Epithelial cell of prostate (primary cell): Measurements from ENCODE around the gene PLAAT3.
A peak's percentile ranks its signal among the peaks of the same experiment; 100 is the strongest.

ENCODE experiments used
- DNase-seq: peaks from one replicate; pipeline ENCODE4 v3.0.0-alpha.2; 2011; ENCODE audit warnings: low read depth, low spot score
- H3K27ac ChIP-seq: fragments of 450-650 bp; 2 replicates; pipeline ENCODE4 v1.5.1; 2017; ENCODE audit warnings: mild to moderate bottlenecking

The PLAAT3 gene

DNA sequence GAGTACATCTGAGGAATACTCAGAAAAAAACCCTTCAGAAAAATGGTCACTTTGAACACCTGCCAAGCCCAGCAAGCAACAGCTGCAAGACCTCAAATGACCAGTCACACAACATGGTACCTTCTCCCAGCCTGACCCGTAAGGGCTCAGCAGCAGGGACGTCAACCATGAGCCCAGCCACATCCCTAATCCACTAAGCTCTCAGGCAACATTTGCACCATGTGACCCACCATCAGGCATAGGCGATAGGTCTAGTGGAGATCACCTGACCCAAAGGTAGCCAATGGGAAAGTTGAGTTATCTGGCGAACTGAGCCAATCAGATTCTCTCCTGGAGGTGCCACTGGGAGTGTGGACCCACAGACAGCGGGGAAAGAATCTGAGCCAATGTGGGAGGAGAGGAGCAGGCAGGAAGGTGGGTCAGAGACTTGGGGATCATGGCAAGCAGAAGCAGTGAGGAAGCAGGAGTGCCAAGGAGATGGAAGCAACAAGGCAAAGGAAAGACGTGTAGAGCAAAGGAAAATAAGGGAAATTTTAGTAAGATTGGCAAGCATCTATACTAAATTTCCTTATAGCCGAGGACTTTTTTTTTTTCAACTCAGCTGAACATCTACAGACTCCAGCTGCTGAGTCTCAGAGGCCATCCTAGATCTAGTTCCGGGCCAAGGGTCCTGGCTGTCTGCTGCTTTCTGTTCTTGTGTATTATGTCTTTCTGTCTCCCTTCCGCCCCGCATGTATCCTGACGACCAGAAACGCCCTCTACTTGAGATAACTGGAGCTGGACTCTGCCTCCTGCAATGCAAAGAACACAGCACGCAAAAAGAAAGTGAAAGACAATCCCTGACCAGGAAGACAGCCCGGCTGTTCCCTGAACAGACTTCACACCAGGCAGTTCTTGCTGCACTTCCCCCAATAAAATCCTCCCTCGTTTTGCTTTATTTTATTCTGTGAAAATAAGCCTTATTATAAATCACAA, 40.1 kb downstream of the PLAAT3 start:
- H3K27ac ChIP-seq: peak overlapping the region; percentile 51
- no peak for DNase-seq

DNA sequence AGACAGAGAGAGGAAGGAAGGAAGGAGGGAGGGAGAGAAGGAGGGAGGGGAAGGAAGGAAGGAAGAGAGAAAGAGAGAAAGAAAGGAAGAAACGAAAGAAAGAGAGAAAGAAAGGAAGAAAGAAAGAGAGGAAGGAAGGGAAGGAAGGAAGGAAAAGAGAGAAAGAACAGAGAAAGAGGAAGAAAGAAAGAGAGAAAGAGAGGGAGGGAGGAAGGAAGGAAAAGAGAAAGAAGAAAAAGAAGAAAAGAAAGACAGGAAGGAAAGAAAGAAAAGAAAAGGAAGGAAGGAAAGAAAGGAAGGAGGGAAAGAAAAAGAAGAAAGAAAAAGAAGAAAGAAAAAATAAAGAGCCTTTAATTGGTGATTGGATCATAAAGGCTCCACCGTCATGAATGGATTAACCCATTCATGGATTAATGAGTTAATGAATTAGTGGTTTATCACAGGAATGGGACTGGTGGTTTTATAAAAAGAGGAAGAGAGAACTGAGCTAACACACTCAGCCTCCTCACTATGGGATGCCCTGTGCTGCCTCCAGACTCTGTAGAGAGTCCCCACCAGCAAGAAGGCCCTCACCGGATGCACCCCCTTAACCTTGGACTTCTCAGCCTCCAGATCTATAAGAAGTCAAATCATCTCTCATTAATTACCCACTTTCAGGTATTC, 42.1 kb downstream of the PLAAT3 start:
- DNase-seq: no peak
- H3K27ac ChIP-seq: no peak overlapping the region

DNA sequence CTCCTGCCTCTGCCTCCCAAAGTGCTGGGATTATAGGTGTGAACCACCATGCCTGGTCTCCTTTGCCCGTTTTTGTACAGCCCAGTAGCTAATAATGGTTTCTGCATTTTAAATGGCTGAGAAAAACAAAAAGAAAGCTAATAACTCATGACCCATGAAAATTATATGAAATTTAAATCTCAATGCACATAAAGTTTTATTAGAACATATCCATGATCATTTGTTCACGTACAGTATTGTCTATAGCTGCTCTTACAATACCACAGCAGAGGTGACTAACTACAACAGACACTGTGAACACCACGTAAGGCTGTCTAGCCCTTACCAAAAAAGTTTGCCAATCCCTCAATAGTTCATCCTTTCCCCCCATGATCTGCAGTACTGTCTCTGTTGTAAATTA, 44.7 kb downstream of the PLAAT3 start:
- DNase-seq: no peak

DNA sequence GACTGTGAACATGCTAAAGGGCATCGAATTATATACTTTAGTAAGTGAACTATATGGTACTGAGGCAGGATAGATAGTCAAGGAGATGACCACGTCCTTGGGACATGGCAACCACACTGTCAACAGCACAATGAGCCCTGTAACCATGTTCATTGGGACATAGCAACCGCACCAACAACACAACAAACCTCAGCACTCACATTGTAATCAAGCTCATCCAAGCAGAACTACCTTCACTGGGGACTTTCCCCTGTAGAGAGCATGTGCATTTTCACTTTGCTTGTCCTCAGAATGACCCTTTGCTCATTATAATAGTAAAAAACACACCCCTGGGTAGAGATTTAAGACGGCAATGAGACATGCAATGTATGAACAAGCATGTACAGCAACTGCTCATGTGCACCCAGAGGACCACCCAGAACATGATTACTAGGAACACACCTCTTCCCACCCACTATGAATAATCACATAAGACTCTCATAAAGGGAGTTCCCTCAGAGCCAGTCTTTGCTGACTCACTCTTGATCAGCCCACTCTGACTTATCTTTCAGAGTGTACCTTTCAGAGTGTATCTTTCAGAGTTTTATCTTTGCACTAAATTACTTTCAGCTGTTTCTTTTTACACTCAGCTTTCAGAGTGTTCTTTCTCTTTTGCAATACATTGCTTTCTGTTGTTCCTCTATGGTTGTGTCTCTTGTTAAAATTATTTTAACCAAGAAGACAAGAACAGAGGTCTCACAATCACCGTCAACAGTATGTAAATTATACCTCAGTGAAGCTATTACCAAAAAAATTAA, 47.0 kb downstream of the PLAAT3 start:
- H3K27ac ChIP-seq: peak overlapping the region; percentile 94
- DNase-seq: peak; percentile 98

More for the DNA sequence above, 44.7 kb downstream of the PLAAT3 start:
- H3K27ac ChIP-seq: no peak overlapping the region

DNA sequence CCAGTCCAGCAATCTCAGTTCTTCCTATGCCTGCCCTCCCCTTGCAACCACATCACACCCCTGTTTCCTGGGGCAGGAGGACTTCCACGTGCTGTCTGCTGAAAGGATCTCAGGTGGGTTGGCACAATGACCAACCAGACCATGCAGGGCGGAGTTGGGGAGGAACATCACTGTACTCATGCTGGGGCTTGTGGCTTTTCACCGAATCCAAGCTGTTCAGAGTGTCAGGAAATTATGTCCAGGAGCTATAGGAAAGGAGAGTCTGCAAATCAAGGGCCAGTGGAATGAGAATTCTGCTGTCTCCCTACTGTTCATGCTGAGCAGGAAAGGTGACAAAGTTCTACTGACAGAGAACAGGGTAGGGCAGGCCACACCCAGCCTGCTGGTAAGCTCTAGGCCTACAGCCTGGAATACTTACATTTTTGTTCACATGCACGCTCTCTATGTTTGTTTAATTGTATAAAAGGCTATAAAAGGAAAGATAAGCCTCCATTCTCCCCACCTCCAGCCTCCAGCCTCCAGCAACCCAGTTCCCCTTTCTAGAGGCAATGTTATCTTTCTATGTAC, 49.4 kb downstream of the PLAAT3 start:
- peak; percentile 58 for DNase-seq
- H3K27ac ChIP-seq: peak overlapping the region; percentile 94

DNA sequence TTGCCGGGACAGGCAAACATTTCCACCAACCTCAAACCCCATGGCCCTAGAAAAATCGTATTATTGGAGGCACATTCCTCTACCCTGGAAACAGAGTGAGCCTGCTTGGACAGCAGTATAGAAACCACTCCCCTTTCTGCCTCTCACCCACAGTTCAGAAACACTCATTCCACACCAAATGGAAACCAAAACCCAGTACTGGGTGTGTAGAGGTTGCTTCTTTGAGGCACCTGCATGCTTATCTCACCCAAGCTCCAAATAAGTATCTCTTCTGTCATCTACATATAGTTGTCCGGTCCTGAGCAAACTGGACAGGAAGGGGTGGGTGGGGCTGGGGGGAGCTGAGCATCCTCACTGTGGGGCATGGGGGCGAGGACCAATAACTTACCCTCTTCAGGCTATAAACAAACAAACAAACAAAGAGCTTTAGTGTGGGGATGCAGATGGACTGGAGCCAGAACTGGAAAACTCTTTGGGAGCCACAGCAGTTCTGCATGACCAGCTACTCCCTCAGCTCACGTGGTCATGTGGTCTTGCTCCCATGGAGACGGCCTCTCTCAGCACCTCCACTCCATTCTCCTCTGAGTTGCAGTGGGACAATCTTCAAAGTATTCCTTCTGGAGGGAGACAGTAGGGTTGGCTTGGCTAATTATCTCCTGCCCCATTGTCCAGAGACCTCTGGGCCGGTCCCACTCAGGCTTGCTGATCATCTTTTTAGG, 50.0 kb downstream of the PLAAT3 start:
- peak overlapping the region; percentile 94 for H3K27ac ChIP-seq
- DNase-seq: no peak

DNA sequence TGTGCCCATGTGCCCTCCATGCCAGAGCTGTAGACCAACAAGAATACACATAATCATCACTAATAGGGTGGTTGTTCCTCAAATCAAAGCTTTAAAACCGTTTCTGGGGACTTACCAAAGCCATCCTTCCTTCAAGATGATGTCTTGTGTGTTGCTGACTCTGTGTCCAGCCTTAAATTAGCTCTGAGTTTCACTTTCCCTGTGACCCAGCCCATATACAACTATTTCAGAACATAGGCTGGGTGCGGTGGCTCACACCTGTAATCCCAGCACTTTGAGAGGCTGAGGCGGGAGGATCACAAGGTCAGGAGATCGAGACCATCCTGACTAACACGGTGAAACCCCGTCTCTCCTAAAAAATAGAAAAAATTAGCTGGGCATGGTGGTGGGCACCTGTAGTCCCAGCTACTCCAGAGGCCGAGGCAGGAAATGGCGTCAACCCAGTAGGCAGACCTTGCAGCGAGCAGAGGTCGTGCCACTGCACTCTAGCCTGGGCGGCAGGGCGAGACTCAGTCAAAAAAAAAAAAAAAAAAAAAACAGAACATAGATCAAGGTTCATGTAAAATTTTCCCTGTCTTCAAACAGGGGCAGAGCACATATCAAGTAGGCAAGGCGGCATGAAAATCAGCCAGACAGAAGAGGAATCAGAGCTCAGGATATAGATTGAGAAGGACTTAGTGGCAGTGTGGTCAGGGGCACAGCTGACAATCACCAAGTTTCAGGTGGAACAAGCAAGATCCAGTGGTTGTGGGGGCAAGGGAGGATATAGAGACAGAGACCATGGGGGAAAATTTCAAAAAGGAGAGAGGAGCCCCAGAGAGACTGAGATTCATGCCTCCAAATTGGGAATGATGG, 50.8 kb downstream of the PLAAT3 start, which contains the start of gene PLAAT2:
Gene PLAAT2 (minus strand): TSS at position 179 of the 855 bp plus-strand sequence. CDS start 55 bp downstream, at position 124.
- peak within 1 kb of the TSS; percentile 94 for H3K27ac ChIP-seq
- DNase-seq: no peak

DNA sequence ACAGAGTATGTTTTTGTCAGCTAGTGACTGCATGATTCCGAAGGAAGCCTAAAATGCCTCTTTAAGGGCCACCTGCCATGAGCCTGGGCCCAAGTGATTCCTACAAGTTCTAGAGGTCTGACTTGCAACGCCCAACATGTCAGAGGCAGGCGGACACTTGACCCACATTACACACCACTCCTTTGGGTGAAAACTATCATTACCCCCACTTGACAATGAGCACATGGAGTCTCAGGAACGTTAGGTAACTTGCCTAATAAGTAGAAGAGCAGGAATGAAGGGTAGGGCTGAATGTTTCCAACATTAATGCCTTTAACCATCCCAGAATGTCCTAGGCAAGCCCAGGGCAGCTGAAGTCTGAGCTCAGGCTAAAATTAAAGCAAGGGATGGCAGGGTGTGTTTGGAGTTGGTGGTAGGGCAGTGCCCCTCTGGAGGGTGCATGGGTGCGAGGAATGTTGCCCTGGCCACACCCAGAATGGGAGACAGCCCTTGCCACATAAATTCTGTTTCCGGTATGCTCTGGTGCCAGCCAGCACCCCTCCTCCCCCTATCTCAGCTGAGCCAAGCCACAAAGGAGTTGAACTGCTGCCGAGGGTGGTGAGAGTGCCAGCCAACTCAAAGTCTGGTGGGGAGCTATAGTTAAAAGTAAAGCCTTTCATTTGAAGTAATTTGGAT, 53.6 kb downstream of the PLAAT3 start:
- no peak for DNase-seq
- peak overlapping the region; percentile 53 for H3K27ac ChIP-seq

DNA sequence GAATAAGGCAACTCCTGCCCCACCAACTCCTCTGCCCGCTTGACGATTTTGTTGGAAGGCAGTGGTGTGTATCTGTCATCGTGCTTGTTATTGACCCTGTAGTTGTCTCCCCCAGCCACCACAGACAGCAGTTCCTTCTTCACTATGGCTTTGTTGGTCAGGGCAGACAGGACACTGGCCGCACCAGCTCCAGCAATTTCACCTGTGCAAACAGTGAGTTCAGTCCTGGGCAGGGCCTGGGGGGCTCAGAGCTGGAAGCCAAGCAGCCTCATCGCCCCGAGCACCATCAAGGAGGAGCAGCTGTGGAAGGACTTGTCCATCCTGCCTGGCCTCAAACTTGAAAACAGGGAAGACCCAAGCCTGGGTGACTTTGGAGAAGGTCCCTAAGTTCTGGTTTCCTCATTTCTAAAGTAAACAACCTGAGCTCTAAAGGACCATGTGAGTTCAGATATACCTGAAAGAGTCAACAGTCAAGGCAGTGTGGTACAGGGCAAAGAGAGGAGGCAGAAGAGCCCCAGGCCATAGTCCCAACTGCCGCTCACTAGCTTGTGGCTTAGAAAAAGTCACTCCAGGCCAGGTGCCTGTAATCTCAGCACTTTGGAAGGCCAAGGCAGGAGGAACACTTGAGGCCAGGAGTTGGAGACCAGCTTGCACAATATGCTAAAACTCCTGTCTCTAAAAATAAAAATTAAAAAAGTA, 55.6 kb downstream of the PLAAT3 start:
- DNase-seq: no peak
- no peak overlapping the region for H3K27ac ChIP-seq

DNA sequence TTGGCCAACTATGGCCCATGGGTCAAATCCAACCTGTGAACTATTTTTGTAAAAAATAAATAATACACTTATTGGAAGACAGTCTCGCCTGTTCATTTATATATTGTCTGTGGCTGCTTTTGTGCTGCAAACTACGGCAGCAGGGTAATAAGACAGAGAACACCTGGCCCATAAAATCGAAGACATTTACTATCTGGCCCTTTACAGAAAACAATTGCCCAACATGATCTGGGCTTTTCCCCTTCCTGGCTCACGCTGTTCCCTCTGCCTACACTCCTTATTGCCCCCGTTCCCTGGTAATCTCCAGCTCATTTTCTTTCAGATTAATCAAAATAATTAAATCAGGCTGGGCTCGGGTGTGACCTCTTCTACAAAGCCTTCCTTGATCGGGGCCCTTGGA, 56.7 kb downstream of the PLAAT3 start:
- DNase-seq: no peak
- H3K27ac ChIP-seq: no peak overlapping the region

DNA sequence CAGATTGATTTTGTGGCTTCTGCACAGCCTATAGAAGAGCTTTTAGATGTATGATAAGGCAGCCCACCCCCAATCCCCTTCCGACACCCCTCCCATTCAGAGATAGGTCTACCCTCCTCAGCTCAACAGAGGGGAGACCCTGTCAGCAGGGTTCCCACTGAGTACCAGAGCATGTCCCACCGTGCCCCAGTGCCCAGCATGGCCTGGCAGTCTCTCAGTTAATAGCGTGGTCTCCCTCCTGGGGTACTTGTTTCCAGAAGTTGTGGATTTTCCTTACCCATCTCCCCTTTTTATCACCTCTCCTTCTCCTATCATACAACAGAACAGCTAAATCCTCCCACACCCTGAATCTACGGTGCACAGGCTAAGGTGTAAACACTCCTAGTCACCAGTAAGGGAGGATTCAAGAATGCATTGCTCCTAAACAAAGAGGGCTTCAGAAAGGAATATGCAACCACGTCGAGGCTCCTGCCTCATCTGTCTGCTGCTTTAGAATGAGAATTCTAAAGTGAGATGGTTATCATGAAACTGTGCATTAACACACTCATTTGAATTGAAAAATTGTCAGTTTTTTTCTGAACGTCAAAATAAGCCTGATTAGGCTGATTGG, 57.7 kb downstream of the PLAAT3 start:
- DNase-seq: no peak
- no peak overlapping the region for H3K27ac ChIP-seq

DNA sequence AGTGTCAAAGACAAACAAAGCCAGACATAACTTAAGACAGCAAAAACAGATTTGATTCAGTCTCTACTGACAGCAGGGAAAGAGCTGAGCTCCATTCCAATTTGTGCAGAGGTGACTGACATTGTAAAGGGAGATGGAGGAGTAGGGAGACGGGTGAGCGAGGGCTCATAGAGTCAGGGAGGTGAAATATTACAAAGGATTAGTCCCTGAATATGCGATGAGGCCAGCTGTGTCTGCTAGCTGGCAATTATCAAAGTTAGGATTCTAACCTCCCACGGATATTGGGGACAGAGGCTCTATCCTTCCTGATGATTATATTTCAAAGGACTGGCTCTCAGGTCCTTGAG, 59.4 kb downstream of the PLAAT3 start:
- H3K27ac ChIP-seq: peak overlapping the region; percentile 6
- no peak for DNase-seq

DNA sequence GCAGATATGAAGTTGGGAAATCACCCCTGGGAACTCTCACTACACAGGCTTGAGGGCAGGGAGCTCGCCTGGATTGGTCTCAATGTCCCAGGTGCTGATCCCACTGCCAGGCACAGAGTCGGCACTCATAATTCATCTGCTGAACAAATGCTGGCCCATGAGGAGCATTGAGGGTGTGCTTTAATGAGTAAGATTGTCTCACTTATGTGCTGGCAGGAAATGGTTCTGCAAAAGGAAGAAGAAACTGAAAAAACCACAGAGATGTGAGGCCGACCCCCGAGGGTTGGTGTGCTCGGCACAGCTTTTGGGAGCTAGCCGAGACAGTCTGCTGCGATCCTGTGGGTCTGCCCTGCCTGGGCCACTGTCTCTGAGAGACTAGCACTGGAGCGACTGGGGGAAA, 60.5 kb downstream of the PLAAT3 start:
- DNase-seq: no peak
- H3K27ac ChIP-seq: peak overlapping the region; percentile 31

DNA sequence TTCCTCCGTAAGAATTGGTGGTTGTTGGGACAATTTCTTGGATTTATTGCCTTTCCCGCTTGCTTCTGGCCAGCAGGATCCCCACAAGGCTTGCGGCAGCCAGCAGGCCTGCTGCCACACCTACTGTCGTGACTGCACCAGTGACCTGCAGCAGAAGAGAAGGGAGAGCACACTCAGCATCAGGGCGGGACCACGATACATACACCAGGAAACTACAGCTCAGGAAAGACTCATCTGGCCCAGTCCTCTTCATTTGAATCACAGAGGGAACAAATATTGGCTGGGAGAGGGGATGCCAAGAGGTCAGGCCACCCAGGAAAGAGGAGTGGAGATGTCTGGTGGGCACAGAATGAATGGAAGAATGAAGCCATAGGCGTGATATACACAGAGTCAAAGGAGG, 61.3 kb downstream of the PLAAT3 start:
- no peak for DNase-seq
- peak overlapping the region; percentile 31 for H3K27ac ChIP-seq

DNA sequence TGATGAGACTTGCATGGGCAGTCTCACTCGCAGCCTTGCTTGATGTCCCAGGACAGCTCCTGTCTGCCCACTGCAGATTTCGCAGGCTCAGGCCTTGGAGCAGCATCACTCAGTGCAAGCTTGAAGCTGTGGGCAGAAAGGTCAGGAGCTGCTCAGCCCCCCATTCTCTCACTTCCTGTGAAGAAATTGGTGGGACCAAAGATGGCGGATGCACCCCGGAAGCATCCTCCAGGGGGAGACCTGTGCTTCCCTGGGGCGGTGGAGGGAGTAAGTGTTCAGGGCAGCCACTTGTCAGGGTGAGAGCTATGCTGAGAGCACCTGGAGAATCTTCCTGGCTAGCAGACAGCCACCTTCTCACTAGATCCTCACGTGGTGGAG, 62.4 kb downstream of the PLAAT3 start:
- DNase-seq: no peak
- no peak overlapping the region for H3K27ac ChIP-seq

DNA sequence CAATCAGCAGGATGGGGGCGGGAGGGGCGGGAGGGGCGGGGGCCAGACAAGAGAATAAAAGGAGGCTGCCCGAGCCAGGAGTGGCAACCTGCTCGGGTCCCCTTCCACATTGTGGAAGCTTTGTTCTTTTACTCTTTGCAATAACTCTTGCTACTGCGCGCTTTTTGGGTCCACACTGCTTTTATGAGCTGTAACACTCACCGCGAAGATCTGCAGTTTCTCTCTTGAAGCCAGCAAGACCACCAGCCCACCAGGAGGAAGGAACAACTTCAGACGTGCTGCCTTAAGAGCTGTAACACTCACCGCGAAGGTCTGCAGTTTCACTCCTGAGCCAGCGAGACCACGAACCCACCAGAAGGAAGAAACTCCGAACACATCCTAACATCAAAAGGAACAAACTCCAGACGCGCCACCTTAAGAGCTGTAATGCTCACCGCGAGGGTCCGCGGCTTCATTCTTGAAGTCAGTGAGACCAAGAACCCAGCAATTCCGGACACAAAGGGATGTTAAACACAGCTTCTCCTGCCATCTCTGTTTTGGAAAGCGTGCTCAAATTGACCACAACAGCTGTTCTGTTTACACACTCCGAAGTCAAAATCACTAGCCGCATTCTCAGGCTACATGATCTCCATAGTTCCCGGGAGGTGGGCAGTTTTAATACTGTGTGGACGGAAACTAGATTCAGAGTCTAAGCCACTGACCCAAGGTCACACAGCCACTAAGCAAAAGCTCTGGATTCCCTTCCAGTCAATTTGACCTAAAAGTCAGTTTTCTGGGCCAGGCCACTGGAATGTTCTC, 62.9 kb downstream of the PLAAT3 start:
- H3K27ac ChIP-seq: no peak overlapping the region
- DNase-seq: no peak
